ENCODE measurements around the gene GALNT14. TPM values are rescaled to one million over a fixed set of nuclear protein-coding genes. Genes with fewer than 3 reads are reported as not detected.
A peak's percentile ranks its signal among the peaks of the same experiment; 100 is the strongest.

Gene GALNT14
- total RNA-seq, 1 experiment from 2014 or later = 0.21 TPM

DNA sequence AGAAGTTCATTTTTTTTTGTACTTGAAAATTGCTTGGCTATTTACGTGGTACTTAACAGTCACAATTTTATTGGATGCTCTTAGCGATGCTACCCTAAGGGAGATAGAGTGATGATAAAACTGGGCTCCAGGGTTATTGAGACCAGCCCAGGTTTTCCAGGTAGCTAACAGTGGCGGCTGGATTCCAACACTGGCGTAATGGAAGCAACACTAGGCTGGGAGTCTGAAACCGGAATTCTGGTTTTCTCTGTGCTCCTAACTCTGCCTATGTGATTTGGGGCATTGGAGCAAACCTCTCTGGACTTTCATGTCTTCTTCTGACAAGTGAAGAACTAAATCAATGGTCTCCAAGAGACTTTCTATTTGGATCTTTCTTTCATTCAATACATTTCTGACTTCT is 9.4 kb upstream of the GALNT14 start:
- H3K27ac ChIP-seq = no peak overlapping the region
- H3K36me3 ChIP-seq = no peaks in the 10 kb centered on the region
- H3K27me3 ChIP-seq (replicated peaks) = peaks cover 15% of the 10 kb centered on the region
- H3K4me1 ChIP-seq (replicated peaks) = no peaks in the 10 kb centered on the region
- no peak overlapping the region for H3K4me3 ChIP-seq
- no peak for DNase-seq (ENCODE audit: low read depth in 1 of 2, low spot score in 2 of 2)
- H3K9me3 ChIP-seq (replicated peaks) = no peaks in the 10 kb centered on the region

DNA sequence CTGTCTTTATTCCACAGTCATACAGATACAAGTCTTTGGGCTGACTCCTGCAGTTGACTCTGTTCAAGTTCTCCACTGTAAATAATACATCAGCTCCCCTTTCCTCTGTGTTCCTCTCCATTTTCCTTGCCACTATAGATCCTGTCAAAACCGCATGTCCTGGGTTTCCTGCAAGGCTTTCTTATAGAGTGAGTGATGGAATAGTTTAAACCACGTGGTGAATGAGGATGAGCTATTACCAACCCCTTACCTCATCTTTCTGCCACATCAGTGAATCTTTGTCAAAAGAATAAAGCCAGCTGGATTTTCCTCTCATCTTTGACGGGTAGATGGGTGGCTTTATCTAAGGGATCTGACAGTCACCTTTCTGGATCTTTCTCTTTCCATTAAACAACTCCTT is 3.9 kb upstream of the GALNT14 start:
- Histone ChIP-seq H3K4me3 (no peak overlapping the region), H3K36me3 (no peaks in the 10 kb centered on the region), H3K27ac (no peak overlapping the region), H3K4me1 (replicated peaks) (peaks cover 16% of the 10 kb centered on the region), H3K9me3 (replicated peaks) (peaks cover 6% of the 10 kb centered on the region; the same call in 1 of the 2 replicates), H3K27me3 (replicated peaks) (peaks cover 47% of the 10 kb centered on the region)
- no peak for DNase-seq (ENCODE audit: low read depth in 1 of 2, low spot score in 2 of 2)

DNA sequence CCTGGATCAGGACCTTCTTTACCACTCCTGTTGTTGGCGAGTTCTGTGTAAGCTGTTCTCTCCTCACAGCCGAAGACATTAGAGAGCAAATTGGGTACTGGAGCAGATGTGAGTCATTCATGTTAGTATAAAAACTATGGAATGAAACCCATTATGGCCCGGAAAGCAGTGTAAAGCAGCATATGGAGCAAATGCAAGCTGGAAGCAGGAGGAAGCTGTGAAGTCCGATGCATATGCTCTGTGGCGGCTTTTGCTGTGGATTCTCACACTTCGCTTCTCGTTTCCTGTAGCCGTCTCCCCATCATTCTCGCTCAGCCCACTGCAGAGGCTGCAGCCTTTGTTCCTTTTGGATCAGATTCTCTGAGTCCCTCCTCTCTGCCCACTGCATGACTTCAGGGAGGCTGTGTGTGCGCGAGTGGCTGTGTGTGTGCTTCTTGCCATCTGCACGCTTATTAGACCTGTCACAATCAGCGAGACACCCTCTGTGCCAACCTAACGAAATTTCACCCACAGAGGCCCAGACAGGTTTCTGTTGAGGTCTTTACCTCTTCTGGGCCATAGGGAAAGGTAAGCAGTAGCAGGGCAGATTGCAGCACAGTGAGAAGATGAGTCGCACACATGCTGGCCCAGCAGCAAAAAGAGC is 3.3 kb upstream of the GALNT14 start:
- peaks cover 16% of the 10 kb centered on the region for H3K4me1 ChIP-seq (replicated peaks)
- no peak for DNase-seq (ENCODE audit: low read depth in 1 of 2, low spot score in 2 of 2)
- H3K27me3 ChIP-seq (replicated peaks) = peaks cover 51% of the 10 kb centered on the region
- H3K27ac ChIP-seq = no peak overlapping the region
- H3K9me3 ChIP-seq (replicated peaks) = peaks cover 6% of the 10 kb centered on the region; the same call in 1 of the 2 replicates
- H3K4me3 ChIP-seq = no peak overlapping the region
- H3K36me3 ChIP-seq = no peaks in the 10 kb centered on the region

DNA sequence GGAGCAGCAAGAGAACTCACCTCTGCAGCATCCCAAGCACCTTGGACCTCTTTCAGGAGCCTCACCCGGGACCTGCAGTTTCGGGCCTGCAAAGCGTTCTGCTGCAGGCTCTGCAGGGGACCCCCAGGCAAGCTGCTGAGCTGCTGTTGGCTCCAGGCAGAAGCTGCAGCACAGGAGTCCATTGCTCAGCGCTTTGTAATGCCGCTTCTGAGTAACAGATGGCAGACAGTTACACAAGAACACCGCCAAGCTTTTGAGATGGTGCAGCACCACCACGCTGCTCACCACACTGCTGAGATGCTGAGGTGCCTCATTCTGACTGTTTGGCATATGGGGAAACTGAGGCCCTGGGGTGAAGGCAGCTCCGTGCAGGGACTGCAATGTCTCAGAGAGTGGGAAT is 1.9 kb upstream of the GALNT14 start:
- H3K9me3 ChIP-seq (replicated peaks) = peaks cover 6% of the 10 kb centered on the region; the same call in 1 of the 2 replicates
- H3K4me1 ChIP-seq (replicated peaks) = peaks cover 16% of the 10 kb centered on the region
- H3K27ac ChIP-seq = no peak overlapping the region
- no peak for DNase-seq (ENCODE audit: low read depth in 1 of 2, low spot score in 2 of 2)
- H3K36me3 ChIP-seq = no peaks in the 10 kb centered on the region
- H3K4me3 ChIP-seq = no peak overlapping the region
- H3K27me3 ChIP-seq (replicated peaks) = peaks cover 56% of the 10 kb centered on the region

DNA sequence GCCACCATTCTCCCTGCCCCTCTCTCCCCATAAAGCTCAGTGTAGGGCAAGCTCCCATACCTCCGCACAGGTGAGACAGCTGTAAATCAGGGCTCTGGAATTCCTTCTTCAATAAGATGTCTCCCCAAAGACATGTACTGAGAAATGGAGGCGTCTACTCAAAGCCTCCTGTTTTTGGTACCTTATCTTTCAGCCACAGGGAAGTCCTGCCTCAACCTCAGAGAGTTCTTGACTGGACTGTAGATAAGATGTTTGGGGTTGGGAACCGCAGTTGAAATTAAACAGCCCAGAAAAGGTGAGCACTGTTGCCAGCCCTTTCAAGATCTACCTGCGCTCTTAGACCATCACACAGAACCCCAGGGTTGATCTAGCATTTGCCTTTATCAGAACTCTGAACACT is 1.4 kb upstream of the GALNT14 start:
- Histone ChIP-seq H3K4me3 (no peak overlapping the region), H3K9me3 (replicated peaks) (peaks cover 6% of the 10 kb centered on the region; the same call in 1 of the 2 replicates), H3K27me3 (replicated peaks) (peaks cover 61% of the 10 kb centered on the region), H3K4me1 (replicated peaks) (peaks cover 16% of the 10 kb centered on the region), H3K27ac (no peak overlapping the region), H3K36me3 (no peaks in the 10 kb centered on the region)
- DNase-seq (ENCODE audit: low read depth in 1 of 2, low spot score in 2 of 2) = no peak

DNA sequence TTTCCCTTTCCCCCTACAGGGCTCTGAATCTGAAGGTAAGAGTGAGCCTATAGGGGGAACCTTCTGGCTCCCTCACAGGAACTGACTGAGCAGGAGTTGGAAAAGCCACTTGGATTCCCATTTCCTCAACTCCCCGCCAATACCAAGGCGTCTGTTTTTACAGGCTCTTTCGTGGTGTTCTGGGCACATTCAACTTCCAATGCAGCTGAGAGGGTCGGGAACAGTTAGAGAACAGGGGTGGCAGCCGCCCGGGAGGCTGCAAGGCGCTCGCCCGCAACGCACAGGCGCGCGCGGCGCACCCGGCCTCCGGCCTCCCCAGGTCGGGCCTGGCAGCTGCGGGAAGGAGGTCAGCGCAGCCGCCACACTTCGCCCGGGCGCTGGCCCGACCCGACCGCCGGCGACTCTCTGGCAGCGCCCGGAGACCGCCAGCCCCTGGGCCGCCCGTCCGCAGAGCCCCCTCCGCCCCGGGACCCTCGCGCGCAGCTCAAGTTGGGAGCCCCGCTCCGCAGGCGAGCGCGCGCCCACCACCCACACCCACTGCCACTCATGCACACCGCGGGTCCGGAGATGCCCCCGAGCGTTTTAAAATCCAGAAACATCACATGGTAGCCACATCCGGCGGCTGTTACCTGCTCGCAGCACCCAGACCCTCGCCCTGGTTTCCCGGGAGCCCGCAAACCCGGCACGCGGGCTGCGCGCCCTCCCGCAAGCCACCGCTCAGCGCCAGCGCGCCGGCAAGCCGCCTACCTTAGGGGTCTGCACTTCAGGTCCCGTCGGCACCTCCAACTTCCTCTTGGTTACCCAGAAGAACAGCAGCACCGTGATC is 816 bp downstream of the GALNT14 start:
- Histone ChIP-seq H3K9me3 (replicated peaks) (peaks cover 6% of the 10 kb centered on the region; the same call in 1 of the 2 replicates), H3K27me3 (replicated peaks) (peaks cover 56% of the 10 kb centered on the region), H3K4me1 (replicated peaks) (peaks cover 16% of the 10 kb centered on the region), H3K36me3 (no peaks in the 10 kb centered on the region), H3K4me3 (peak overlapping the region; percentile 34), H3K27ac (no peak overlapping the region)
- DNase-seq (ENCODE audit: low read depth in 1 of 2, low spot score in 2 of 2) = no peak

DNA sequence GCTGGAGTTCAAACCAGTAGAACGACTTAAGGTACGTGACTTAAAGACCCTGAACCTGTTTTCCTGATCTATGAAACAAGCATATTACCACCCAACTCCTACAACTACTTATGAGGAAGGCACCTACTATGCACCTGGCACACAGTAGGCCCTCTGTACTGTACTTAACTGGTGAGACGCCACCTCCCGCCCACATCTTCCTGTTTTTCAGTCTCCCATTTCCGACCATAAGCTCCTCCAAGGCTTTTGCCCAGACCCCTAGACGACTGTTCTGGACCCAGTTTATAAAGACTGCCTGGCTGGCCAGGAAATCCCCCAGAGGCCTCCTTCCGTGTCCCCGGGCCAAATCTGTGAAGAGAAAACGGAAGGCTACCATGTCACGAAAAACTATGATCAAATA is 1.5 kb downstream of the GALNT14 start:
- H3K27ac ChIP-seq = no peak overlapping the region
- peaks cover 16% of the 10 kb centered on the region for H3K4me1 ChIP-seq (replicated peaks)
- no peak overlapping the region for H3K4me3 ChIP-seq
- DNase-seq (ENCODE audit: low read depth in 1 of 2, low spot score in 2 of 2) = no peak
- H3K36me3 ChIP-seq = no peaks in the 10 kb centered on the region
- peaks cover 6% of the 10 kb centered on the region; the same call in 1 of the 2 replicates for H3K9me3 ChIP-seq (replicated peaks)
- peaks cover 49% of the 10 kb centered on the region for H3K27me3 ChIP-seq (replicated peaks)

DNA sequence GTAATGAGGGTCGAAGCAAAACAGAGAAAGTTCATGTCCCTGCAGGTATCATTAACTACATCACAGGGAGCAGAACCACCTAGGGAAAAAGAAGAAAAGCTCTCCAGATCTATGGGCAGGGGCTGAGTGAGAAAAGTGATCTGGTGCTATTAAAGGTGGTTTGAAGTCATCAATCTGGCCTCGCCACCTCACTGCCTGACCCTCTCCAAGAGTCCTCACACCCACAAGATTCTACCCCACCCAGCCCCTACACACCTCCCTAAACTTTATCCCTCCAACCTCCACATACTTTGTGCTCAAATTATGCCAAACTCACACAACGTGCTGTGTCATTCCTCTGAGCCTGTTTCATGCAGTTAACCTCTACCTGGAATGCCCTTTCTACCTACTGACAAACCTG is 2.2 kb downstream of the GALNT14 start:
- Histone ChIP-seq H3K36me3 (no peaks in the 10 kb centered on the region), H3K27me3 (replicated peaks) (peaks cover 48% of the 10 kb centered on the region), H3K4me1 (replicated peaks) (peaks cover 16% of the 10 kb centered on the region)

DNA sequence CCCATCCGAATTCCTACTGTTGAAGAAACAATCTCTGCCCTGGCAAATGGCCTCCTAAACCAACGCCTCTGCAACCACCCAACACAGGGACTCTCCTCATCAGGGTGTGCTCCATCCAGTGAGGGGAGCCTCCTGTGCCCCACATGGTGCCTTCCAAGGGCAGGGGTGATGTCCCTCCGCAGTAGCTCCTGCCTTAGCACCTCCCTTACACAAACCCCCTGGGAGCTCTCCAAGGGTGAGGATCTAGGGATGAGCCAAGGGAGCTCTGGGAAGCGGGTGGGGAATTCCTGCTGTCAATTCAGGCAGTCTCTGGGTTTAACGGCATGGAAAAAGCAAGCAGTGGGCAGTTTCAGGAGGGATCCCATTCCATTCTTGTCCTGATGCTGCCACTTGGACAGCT is 3.8 kb downstream of the GALNT14 start:
- Histone ChIP-seq H3K4me3 (no peak overlapping the region), H3K36me3 (no peaks in the 10 kb centered on the region), H3K27ac (no peak overlapping the region), H3K4me1 (replicated peaks) (peaks cover 16% of the 10 kb centered on the region), H3K27me3 (replicated peaks) (peaks cover 48% of the 10 kb centered on the region), H3K9me3 (replicated peaks) (peaks cover 6% of the 10 kb centered on the region; the same call in 1 of the 2 replicates)
- DNase-seq (ENCODE audit: low read depth in 1 of 2, low spot score in 2 of 2) = no peak

More for the DNA sequence above, 2.2 kb downstream of the GALNT14 start:
- Histone ChIP-seq H3K9me3 (replicated peaks) (peaks cover 6% of the 10 kb centered on the region; the same call in 1 of the 2 replicates), H3K27ac (no peak overlapping the region), H3K4me3 (no peak overlapping the region)
- no peak for DNase-seq (ENCODE audit: low read depth in 1 of 2, low spot score in 2 of 2)

DNA sequence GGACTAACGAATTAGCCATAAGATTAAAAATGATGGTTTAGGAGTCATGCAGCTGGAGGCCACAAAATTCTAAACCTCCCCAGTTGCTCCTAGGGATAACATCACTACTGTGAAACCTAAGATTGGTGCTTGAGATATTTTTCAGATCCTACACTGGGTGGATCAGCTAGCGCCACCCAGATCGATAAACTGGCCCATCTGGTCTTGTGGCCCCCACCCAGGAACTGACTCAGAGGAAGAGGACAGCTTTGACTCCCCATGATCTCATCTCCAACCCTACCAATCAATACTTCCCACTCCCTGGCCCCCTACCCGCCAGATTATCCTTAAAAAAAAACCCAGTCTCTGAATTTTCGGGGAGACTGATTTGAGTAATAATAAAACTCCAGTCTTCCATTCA is 5.5 kb downstream of the GALNT14 start:
- Histone ChIP-seq H3K27me3 (replicated peaks) (peaks cover 32% of the 10 kb centered on the region), H3K9me3 (replicated peaks) (no peaks in the 10 kb centered on the region), H3K36me3 (no peaks in the 10 kb centered on the region), H3K27ac (no peak overlapping the region), H3K4me1 (replicated peaks) (peaks cover 7% of the 10 kb centered on the region), H3K4me3 (no peak overlapping the region)
- DNase-seq (ENCODE audit: low read depth in 1 of 2, low spot score in 2 of 2) = no peak

DNA sequence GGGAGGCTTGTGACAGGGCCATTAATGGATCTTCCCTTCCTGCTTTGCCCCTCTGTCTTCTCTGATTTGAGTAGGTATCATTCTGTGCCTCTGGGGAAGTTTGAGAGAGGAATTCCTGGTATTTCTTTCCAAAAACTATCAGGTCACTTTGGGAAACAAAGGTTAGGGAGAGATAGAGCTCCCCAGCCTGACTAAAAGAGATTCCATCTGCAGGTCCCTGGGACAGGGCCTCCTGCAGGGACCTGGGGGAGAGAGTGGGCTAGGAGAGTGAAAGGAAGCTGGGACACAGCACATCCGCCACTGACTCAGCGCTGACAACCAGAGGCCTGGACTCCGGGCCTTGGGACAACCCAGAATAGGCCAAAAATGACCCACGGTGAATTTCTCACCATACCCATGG is 6.4 kb downstream of the GALNT14 start:
- no peaks in the 10 kb centered on the region for H3K4me1 ChIP-seq (replicated peaks)
- no peaks in the 10 kb centered on the region for H3K36me3 ChIP-seq
- H3K27ac ChIP-seq = no peak overlapping the region
- no peak for DNase-seq (ENCODE audit: low read depth in 1 of 2, low spot score in 2 of 2)
- peaks cover 27% of the 10 kb centered on the region for H3K27me3 ChIP-seq (replicated peaks)
- no peaks in the 10 kb centered on the region for H3K9me3 ChIP-seq (replicated peaks)
- H3K4me3 ChIP-seq = no peak overlapping the region

DNA sequence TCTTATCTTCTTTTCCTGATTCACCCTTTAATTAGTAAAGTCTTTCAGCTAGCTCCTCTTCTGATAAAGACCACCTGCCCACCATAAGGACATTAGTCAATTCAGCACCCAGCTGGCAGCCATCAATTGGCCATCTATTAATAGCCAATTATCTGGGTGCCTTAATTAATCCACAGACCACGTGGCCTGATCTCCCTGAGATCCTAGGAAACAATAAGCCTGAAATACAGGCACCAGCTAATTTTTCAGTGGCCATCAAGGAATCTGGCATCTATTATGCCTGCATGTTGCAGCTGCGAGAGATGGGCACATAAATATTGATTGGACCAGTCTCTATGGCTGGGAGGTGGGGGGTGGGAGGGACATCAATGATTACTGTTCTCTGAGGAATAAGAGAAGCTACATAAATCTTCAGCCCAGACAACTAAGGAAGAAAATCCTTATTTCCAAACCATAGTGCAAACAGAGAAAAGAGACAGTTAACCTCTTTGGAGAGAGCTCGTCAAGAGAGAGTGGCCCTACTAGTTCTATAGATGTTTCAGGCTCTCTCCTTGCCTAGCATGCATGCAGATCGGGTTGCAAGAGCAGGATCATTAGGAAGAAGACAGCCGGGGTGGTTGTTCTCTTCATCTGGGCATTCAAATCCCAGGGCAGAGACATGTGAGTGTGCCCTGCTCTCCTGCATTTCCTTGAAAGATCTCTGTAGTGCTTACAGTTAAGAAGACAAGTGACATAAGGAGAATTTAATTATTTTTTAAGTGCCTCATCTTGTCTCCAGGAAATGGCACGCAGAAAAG is 8.7 kb downstream of the GALNT14 start:
- Histone ChIP-seq H3K4me3 (no peak overlapping the region), H3K9me3 (replicated peaks) (no peaks in the 10 kb centered on the region), H3K4me1 (replicated peaks) (no peaks in the 10 kb centered on the region), H3K27me3 (replicated peaks) (peaks cover 4% of the 10 kb centered on the region; the same call in 1 of the 2 replicates), H3K36me3 (no peaks in the 10 kb centered on the region), H3K27ac (no peak overlapping the region)
- no peak for DNase-seq (ENCODE audit: low read depth in 1 of 2, low spot score in 2 of 2)

DNA sequence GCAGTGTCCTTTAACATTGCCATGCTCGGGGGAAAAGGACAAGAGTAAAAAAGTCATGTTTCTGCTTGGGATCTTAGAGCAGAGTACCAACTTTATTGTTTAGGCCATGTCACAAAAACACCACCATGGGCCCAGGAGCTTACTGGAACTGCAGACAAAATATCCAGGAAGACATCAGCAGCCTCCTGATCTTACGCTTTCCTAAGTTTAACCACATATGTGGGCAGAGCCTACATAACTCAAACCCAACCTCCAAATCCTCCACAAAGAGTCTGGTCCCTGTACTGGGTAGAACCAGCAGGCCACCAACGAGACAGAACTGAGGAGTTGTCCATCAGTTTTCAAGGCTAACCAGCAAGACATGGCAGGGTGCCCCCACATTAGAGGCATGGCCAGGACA is 10.3 kb downstream of the GALNT14 start:
- Histone ChIP-seq H3K4me3 (no peak overlapping the region), H3K27me3 (replicated peaks) (peaks cover 4% of the 10 kb centered on the region; the same call in 1 of the 2 replicates), H3K27ac (no peak overlapping the region), H3K4me1 (replicated peaks) (no peaks in the 10 kb centered on the region), H3K36me3 (no peaks in the 10 kb centered on the region), H3K9me3 (replicated peaks) (no peaks in the 10 kb centered on the region)
- DNase-seq (ENCODE audit: low read depth in 1 of 2, low spot score in 2 of 2) = no peak

Measured in SJSA1 (cell line).